Tracheal epithelial cell (primary cell): ENCODE results near the gene HOXB5. TPM values are rescaled to one million over a fixed set of nuclear protein-coding genes. Genes with fewer than 3 reads are reported as not detected.

Source experiments
- total RNA-seq: library from RNA; depleted of rRNA; stranded (reverse); fragments of >200 nt; gene quantifications from 2 replicates; pipeline ENCODE4 v1.2.1, GENCODE V29; 2014

Gene HOXB5
- total RNA-seq: not detected in 2 replicates

DNA sequence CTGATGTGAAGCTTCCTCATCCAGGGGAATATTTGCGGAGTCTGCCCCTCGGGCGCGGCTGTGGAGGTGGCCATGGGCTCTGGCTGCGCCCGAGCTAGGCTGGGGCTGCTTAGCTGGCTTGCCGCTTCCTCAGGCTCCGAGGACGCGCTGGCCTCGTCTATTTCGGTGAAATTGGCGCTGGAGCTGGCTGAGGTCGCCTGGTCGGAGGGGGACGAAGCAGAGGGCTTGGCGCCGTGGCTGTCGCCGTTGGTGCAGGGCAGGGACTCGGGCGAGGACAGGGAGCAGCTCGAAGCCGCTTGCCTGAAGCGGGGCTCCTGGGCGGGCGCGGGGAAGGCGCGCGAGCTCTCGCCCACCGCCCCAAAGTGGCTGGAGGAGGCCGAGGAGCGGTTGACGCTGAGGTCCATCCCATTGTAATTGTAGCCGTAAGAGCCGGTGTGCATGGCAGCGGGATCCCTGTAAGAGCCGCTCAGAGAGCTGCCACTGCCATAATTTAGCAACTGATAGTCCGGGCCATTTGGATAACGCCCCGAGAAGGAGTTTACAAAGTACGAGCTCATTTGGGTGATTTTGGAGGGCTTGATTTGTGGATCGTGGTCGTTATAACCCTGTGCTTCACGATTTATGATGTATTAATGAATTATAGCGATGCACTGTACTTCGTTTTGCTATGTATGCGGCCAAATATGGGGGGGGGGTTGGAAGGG lies at the start of gene HOXB5:
Gene HOXB5, minus strand, starts transcription at position 654 of the 704 bp plus-strand sequence. Its CDS starts 97 bp downstream, at position 557.

DNA sequence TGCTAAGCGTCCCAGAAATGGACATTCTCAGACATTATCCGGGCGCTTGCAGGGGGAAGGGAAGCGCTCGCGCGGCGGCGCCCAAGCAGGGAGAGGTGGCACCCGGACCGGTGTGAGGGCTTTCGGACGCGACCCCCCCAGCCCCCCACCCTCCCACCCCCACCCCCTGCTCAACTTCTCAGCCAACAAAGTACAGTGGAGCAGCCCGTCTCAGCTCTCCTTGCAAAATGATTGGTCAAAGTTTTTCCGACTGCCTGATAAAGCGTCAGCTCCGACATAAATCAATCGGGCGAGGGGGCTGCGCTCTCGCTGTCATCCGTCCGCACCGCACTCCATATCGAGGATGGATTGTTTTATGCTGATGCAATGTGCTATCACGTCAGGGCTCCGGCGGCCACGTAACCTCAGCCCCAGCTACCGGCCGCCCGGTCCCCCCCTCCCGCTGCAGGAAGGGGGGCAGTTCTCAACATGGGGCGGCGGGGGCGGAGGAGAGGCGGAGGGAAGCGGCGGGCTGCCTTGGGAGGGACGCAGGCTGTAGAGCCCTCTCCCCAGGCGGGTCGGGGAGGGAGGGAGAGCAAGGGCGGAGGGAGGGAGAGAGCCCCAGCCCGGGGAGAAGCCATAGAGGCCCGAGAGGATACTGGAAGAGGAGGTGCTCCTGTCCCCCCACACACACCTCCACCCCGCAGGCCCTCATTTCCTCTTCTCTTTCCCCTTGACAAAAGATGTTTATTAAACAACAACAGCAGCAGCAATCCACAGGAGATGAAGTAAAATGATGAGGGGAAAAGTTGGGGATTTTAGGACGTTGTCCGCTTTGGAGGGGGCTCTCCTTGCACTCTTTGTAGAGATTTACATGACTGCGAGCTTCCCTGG lies 32.9 kb upstream of the HOXB5 start, which contains the start of gene HOXB9:
Gene HOXB9, minus strand, starts transcription at position 114 of the 873 bp plus-strand sequence. Its CDS starts 89 bp downstream, at position 25.

DNA sequence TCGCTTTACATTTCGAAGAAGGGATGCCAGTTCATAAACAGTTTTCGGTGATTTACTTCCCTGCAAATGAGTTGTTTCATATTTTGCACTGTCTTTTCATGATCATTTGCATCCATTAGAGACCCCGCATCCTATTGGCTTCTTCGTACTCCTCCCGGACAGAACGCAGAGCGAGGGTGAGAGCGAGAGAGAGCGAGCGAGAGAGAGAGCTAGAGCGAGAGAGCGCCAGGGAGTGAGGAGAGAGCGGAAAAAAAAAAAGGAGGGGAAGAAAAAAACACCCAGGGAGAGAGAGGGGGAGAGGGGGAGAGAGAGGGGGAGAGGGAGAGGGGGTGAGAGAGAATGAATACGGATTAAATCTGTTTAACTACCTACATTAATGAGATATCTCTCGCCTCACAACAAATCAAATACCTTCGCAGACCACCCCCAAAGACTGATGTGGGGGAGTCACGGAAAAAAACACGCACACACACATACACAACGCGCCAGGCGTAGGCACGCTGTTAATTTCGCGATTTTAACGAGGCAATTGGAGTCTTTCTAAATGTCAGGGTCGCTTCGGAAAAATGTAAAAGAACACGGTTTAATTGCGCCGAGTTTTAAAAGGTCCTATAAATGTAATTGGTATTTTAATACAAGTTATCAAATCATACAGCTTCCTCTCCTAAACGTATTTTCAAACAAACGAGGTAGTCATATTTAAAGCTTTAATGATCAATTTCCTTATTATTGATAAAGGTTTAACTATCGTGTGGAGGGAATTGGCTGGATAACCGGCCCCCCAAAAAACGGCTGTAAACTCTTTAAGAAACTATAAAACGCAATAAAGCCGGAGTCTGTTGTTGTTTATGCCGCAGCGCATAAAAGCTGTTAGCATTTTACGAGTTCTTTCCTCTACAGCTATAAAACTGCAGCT lies 21.7 kb upstream of the HOXB5 start, which contains the start of gene HOXB8:
Gene HOXB8, minus strand, starts transcription at position 246 of the 916 bp plus-strand sequence. CDS start 588 bp downstream, outside the sequence.

DNA sequence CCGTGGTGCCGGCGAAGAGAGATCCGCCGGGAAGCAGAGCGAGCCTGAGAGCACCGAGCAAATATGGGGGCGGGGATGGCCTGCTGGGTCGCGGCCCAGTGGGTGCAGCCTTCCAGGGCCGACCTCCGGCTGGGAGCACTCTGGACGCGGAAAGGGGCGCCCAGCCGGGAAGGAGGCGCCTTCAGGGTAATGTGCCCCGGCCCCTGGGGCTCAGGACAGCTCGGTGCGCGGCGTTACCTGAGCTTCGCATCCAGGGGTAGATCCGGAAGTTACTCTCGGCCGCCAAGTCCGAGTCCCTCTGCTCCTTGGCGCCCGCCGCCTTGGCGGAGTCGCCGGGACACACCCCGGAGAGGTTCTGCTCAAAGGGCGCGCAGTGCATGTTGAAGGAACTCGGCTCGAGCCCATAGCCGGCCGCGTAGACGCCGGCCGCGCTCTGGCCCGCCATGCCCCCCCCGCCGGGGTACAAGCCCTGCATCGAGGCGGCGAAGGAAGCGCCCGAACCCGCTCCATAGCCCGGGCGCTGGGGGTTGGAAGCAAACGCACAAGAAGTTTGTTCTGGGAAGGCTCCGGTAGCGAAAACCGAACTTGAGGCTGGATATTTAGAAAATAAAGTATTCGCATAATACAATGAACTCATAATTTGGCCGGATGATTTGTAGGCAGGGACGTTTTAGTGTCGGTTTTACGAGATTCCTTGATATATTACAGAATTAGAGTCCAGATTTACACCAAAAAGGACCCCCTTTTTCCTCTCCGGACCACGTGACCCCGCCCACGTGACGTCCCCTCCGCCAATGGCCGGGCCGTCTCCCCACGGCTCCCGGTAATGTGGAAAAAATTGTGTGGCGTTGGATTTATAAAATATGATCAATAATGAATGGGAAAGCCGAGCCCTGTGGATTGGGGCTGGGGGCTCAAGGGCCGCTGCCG lies 17.0 kb upstream of the HOXB5 start, which contains the start of gene HOXB7:
Gene HOXB7, minus strand, starts transcription at position 736 of the 930 bp plus-strand sequence. Its CDS starts 99 bp downstream, at position 637.

DNA sequence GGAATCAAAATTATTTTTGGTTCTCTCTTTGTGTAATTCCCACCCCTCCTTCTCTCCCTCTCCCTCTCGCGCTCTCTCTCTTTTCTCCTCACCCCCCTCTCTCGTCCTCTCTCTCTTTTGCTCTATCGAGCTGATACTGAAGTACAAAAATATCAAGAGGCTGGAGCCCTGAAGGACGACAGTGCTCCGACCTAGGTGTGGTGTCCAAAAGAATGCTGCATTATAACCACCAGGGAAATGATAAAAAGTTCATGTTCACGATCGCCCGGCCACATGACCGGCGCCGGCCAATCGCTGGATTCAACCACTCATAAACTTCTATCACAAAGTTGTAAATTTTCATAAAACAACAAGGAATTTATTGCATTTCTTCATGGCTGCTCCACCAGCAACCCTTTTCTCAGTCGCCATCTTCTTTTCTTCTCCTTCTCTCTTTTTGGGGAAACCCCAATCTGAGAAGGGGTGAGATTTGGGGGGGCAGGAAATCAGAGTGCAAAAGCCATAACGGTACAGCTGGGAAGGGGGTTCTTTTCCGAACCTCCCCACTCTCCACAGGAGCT lies 11.3 kb upstream of the HOXB5 start, which contains the start of gene HOXB6:
Gene HOXB6, minus strand, starts transcription at position 217 of the 560 bp plus-strand sequence. CDS start 6,836 bp downstream, outside the sequence.

DNA sequence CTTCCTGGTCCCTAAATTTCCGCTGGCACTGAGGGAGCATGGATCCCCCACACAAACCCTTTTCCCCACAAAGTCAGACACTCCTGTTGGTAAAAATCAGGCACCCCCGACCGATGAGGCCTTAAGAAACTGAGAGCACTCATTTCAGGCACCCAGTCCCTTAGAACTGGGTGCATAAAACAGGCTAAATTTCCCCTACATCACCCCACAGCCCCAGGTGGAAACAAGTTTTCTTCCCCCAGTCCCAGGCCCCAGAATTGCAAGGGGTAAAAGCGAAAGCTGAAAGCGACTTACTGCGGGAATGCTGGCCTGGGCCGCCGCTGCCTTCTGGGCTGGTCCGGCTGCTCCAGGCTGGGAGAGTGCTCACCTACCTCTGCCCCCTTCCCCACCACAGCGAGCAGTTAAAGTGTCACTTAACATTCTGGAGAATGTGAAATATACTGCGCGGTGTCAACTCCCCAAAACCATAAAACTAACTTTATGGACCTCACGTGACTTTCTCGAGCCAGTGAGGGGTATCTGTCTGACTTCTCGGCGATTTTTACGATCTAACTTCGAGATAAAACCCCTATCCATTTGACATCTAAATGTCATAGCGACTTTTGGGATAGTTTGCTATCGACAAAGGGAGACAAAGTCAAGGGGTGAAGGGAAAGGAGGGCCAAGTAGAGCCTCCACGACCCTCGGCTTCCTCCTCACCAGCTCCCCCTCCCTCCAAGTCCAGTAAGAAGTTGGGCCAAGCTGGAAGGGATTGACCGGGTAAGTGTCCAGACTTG lies 3.6 kb downstream of the HOXB5 start, which contains the start of gene HOXB3:
Gene HOXB3, minus strand, starts transcription at position 411 of the 776 bp plus-strand sequence. CDS start 37,767 bp downstream, outside the sequence.

DNA sequence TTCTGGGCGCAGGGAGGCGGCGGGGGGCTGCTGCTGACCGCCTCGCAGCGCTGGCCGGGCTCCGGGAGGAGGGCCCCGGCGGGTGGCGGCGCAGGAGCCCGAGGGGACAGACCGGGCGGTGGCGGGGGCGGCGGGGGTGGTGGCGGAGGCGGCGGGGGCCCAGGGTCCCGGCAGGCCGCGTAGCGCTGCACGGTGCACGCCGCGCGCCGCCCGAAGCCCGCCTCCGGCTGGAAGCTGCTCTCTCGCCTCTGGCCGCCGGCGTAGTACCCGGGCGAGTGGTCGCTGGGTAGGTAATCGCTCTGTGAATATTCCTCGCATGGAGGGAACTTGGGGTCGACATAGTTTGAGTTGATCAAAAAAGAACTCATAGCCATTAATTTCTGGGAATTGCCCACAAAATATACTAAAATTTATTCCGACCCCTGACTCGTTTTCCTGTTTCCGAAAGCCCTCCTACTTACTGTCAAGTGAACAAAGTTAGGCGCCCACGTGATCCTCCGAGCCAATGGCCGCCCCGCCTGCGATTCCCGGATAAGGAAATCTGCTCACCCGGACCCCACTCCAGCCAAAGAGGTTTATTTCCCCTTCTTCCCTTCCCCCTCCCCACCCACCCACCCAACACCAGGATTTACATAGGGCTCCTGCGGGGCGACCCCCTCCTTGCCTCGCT lies 15.5 kb downstream of the HOXB5 start, which contains the start of gene HOXB4:
Gene HOXB4, minus strand, starts transcription at position 405 of the 670 bp plus-strand sequence. Its CDS starts 31 bp downstream, at position 374.

DNA sequence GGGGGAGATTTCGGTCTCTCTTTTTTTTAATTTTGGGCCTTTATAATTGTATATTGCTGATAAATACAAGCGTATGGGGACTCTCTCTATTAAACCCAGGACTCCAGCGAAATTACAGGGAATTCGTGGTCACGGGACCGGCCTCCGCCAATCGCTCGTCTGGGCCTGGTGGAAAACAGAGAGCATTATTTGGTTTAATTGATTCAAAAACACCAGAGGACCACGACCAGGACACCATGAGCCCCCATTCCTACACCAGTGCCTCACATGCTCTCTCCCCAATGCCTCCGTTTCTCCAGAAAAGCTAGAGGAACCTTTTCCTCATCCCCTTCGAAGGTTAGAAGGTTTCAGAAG lies 48.6 kb downstream of the HOXB5 start, which contains the start of gene HOXB2:
Gene HOXB2, minus strand, starts transcription at position 88 of the 354 bp plus-strand sequence. CDS start 198 bp downstream, outside the sequence.

Other genes with a start within 250 kb of the HOXB5 start
- 2.2 TPM in 1 of 2 replicates, not detected in the other for gene SKAP1, start 163.6 kb downstream of the HOXB5 start, total RNA-seq
- gene HOXB1, start 62.8 kb downstream of the HOXB5 start, total RNA-seq: not detected in 2 replicates
- gene HOXB2, start 48.7 kb downstream of the HOXB5 start, total RNA-seq: 1.5 and 2.9 TPM in 2 replicates
- 0.21 and 0.48 TPM in 2 replicates for gene HOXB4, start 15.4 kb downstream of the HOXB5 start, total RNA-seq
- 0.43 and 2.7 TPM in 2 replicates for gene HOXB3, start 3.5 kb downstream of the HOXB5 start, total RNA-seq
- gene HOXB6, start 11.2 kb upstream of the HOXB5 start, total RNA-seq: 0.21 and 3.4 TPM in 2 replicates
- gene HOXB7, start 17.2 kb upstream of the HOXB5 start, total RNA-seq: 0.21 and 1.4 TPM in 2 replicates
- 1.2 TPM in 1 of 2 replicates, not detected in the other for gene HOXB8, start 21.5 kb upstream of the HOXB5 start, total RNA-seq
- gene HOXB9, start 32.6 kb upstream of the HOXB5 start, total RNA-seq: 2.9 TPM in 1 of 2 replicates, not detected in the other
- gene PRAC1, start 128.7 kb upstream of the HOXB5 start, total RNA-seq: not detected in 2 replicates
- not detected in 2 replicates for gene PRAC2, start 129.4 kb upstream of the HOXB5 start, total RNA-seq
- 0.24 TPM in 1 of 2 replicates, not detected in the other for gene HOXB13, start 135.0 kb upstream of the HOXB5 start, total RNA-seq
- gene TTLL6, start 223.4 kb upstream of the HOXB5 start, total RNA-seq: under 0.01 TPM in 1 of 2 replicates, not detected in the other
- 27.1 and 29.4 TPM in 2 replicates for gene CALCOCO2, start 237.3 kb upstream of the HOXB5 start, total RNA-seq